HG02852 (cell line): Measurements from ENCODE around the gene CIAO2B.

Source experiments
- ATAC-seq: cut with Tn5 transposase; IDR thresholded peaks from one replicate; pipeline ENCODE4 v1.9.1; 2021; ENCODE audit warnings: mild to moderate bottlenecking, moderate library complexity; ENCODE audit not compliant: unreplicated experiment

The CIAO2B gene

GRCh38 chr16:66888647-66889615 is 45.3 kb downstream of the CIAO2B start:
- no peak for ATAC-seq

- ATAC-seq, result no peak
Measured at GRCh38 chr16:66886914-66887313, 47.3 kb downstream of the CIAO2B start.

- no peak for ATAC-seq
Measured at GRCh38 chr16:66886321-66886720, 47.9 kb downstream of the CIAO2B start.

DNA sequence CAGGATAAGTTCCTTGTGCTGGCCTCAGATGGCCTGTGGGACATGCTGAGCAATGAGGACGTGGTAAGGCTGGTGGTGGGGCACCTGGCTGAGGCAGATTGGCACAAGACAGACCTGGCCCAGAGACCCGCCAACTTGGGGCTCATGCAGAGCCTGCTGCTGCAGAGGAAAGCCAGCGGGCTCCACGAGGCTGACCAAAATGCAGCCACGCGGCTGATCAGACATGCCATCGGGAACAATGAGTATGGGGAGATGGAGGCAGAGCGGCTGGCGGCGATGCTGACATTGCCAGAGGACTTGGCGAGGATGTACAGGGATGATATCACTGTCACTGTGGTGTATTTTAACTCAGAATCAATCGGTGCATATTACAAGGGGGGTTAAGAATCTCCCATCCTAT is 48.7 kb downstream of the CIAO2B start:
- no peak for ATAC-seq

DNA sequence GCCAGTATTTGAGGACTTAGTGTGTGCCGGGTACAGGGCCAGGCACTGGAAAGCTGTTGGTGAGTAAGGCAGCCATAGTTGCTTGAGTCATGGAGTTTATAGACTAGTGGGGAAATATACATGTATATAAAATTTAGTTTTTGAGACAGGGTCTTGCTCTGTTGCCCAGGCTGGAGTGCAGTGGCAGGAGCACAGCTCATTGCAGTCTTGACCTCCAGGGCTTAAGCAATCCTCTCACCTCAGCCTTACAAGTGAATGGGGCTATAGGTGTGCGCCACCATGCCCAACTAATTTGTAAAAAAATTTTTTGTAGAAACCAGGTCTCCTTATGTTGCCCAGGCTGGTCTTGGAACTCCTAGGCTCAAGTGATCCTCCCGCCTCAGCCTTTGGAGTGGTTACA is 51.5 kb downstream of the CIAO2B start:
- ATAC-seq, result no peak
